SK-N-SH treated with all-trans-retinoic acid at 6 μM for 48 hours (cell line): Measurements from ENCODE around the gene MKI67.
"Not testable (repeated sequence)": the region's sequence is repeated elsewhere in the genome, so short reads cannot be mapped to it uniquely, and the experiment has no call there.

Experiments
- ATAC-seq: fragments of 200-7000 bp; cut with Tn5 transposase; 3 replicates; pipeline ENCODE4 v1.9.1; 2020; ENCODE audit warnings: mild to moderate bottlenecking, moderate library complexity
- ARNTL ChIP-seq: fragments of 450-650 bp; formaldehyde crosslinking; IDR thresholded peaks from 2 replicates; pipeline ENCODE4 v1.5.0; 2020; ENCODE audit warnings: low read depth, mild to moderate bottlenecking, moderate library complexity, borderline replicate concordance
- BACH2 ChIP-seq: fragments of 250-450 bp; sonication (Bioruptor Pico); IDR thresholded peaks from 2 replicates; pipeline ENCODE4 v1.9.0; 2021; ENCODE audit warnings: mild to moderate bottlenecking, borderline replicate concordance
- CSDC2 ChIP-seq: fragments of 250-450 bp; sonication (Bioruptor Pico); IDR thresholded peaks from 2 replicates; pipeline ENCODE4 v1.5.0; 2020; ENCODE audit warnings: mild to moderate bottlenecking, moderate library complexity
- ESRRG ChIP-seq: fragments of 250-450 bp; sonication (Bioruptor Pico); IDR thresholded peaks from 2 replicates; pipeline ENCODE4 v1.6.1; 2021; ENCODE audit warnings: mild to moderate bottlenecking
- GLIS3 ChIP-seq: fragments of 250-450 bp; sonication (Bioruptor Pico); IDR thresholded peaks from 2 replicates; pipeline ENCODE4 v1.5.0; 2020; ENCODE audit warnings: mild to moderate bottlenecking, moderate library complexity
- ISL1 ChIP-seq: fragments of 250-450 bp; sonication (Bioruptor Pico); IDR thresholded peaks from 2 replicates; pipeline ENCODE4 v2.1.2; 2022; ENCODE audit warnings: mild to moderate bottlenecking, moderate library complexity
- OSR1 ChIP-seq: fragments of 250-450 bp; sonication (Bioruptor Pico); IDR thresholded peaks from 2 replicates; pipeline ENCODE4 v1.8.0; 2022; ENCODE audit warnings: moderate library complexity, mild to moderate bottlenecking, inconsistent platforms
- PPARA ChIP-seq: fragments of 250-450 bp; sonication (Bioruptor Pico); IDR thresholded peaks from 2 replicates; pipeline ENCODE4 v1.5.0; 2020; ENCODE audit warnings: mild to moderate bottlenecking, borderline replicate concordance
- RARB ChIP-seq: fragments of 250-450 bp; sonication (Bioruptor Pico); IDR thresholded peaks from 2 replicates; pipeline ENCODE4 v1.8.0; 2021; ENCODE audit warnings: mild to moderate bottlenecking, moderate library complexity
- SNAI2 ChIP-seq: fragments of 250-450 bp; sonication (Bioruptor Pico); IDR thresholded peaks from 2 replicates; pipeline ENCODE4 v1.5.0; 2020; ENCODE audit warnings: mild to moderate bottlenecking, moderate library complexity
- TCF4 ChIP-seq: fragments of 250-450 bp; sonication (Bioruptor Pico); IDR thresholded peaks from 2 replicates; pipeline ENCODE4 v1.8.0; 2021; ENCODE audit warnings: mild to moderate bottlenecking, moderate library complexity, borderline replicate concordance
- TOX ChIP-seq: fragments of 250-450 bp; sonication (Bioruptor Pico); IDR thresholded peaks from 2 replicates; pipeline ENCODE4 v1.8.0; 2021; ENCODE audit warnings: mild to moderate bottlenecking, moderate library complexity, borderline replicate concordance
- ZC3H10 ChIP-seq: fragments of 250-450 bp; sonication (Bioruptor Pico); IDR thresholded peaks from 2 replicates; pipeline ENCODE4 v1.5.1; 2021; ENCODE audit warnings: mild to moderate bottlenecking, moderate library complexity
- ZFP3 ChIP-seq: fragments of 250-450 bp; sonication (Bioruptor Pico); IDR thresholded peaks from 2 replicates; pipeline ENCODE4 v1.5.0; 2020; ENCODE audit warnings: mild to moderate bottlenecking, moderate library complexity
- ZFP30 ChIP-seq: fragments of 450-650 bp; formaldehyde crosslinking; IDR thresholded peaks from 2 replicates; pipeline ENCODE4 v1.5.0; 2022; ENCODE audit warnings: mild to moderate bottlenecking, moderate library complexity
- ZNF565 ChIP-seq: fragments of 450-650 bp; formaldehyde crosslinking; conservative IDR thresholded peaks from 2 replicates; pipeline ENCODE4 v1.5.0; 2020; ENCODE audit warnings: low read depth, mild to moderate bottlenecking, moderate library complexity
- ZNF70 ChIP-seq: fragments of 450-650 bp; formaldehyde crosslinking; IDR thresholded peaks from 2 replicates; pipeline ENCODE4 v1.5.0; 2020; ENCODE audit warnings: mild to moderate bottlenecking, moderate library complexity
- ZNF8 ChIP-seq: fragments of 450-650 bp; formaldehyde crosslinking; IDR thresholded peaks from 2 replicates; pipeline ENCODE4 v1.5.0; 2020; ENCODE audit warnings: mild to moderate bottlenecking, moderate library complexity
- TF ChIP-seq, protein P1 (sequence below): fragments of 250-450 bp; sonication (Bioruptor Pico); IDR thresholded peaks from 2 replicates; pipeline ENCODE4 v1.5.1; 2021; ENCODE audit warnings: mild to moderate bottlenecking, moderate library complexity
- TF ChIP-seq, protein P2 (sequence below): fragments of 250-450 bp; sonication (Bioruptor Pico); IDR thresholded peaks from 2 replicates; pipeline ENCODE4 v1.5.0; 2020; ENCODE audit warnings: mild to moderate bottlenecking, moderate library complexity
- TF ChIP-seq, protein P3 (sequence below): fragments of 250-450 bp; sonication (Bioruptor Pico); IDR thresholded peaks from 2 replicates; pipeline ENCODE4 v1.5.1; 2020; ENCODE audit warnings: low read depth, mild to moderate bottlenecking, moderate library complexity
- TF ChIP-seq, protein P4 (sequence below): fragments of 250-450 bp; sonication (Bioruptor Pico); IDR thresholded peaks from 2 replicates; pipeline ENCODE4 v1.8.0; 2020; ENCODE audit warnings: mild to moderate bottlenecking, moderate library complexity, borderline replicate concordance

Gene MKI67

DNA sequence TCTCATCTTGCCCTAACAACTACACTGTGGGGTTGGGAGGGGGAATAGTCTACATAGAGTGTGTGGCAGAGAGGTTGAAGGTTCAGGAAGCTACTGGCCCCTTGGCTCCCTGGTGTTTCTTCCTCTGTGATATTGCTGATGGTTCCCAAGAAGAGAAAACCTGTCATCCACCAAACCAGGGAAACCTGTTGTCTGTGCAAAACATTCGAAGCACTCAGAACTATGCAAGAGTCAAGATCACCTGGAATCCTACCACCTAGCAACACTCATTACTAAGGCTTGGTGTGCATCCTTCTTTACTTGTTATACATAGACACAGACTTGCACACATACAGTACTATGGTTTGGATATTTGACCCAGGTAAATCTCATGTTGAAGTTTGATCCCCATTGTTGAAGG lies 46.5 kb upstream of the MKI67 start:
- TF ChIP-seq TOX (CRISPR knock-in tag) (no peak), ZC3H10 (CRISPR knock-in tag) (no peak)
- no peak for ATAC-seq

DNA sequence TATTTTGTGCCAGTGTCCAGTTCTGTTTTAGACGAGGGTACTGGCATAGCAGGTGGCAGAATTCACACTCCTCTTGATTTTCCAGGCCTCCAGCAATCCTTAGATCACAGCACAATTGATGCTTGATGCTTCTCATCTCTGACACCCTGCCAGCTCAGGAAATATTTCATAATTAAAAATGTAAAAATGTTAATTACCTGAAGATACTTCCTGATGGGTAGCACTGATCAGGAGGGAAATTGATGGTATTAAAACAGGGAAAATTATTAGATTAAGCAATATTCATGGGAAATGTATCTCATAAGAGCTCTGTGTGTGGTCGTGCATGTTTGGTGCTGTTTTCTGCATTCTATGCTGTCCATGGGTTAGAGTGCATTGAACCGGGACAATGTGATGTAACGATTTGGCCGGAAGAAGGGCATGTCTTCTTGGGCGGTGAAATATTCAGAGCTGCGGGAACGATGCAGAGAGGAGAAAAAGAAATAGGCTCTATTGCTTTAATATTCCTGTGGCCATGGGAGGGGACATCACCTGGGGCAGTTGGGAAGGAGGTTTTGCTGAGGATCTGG lies 43.7 kb upstream of the MKI67 start:
- TF ChIP-seq ZNF565 (CRISPR knock-in tag) = no peak
- no peak for ATAC-seq

DNA sequence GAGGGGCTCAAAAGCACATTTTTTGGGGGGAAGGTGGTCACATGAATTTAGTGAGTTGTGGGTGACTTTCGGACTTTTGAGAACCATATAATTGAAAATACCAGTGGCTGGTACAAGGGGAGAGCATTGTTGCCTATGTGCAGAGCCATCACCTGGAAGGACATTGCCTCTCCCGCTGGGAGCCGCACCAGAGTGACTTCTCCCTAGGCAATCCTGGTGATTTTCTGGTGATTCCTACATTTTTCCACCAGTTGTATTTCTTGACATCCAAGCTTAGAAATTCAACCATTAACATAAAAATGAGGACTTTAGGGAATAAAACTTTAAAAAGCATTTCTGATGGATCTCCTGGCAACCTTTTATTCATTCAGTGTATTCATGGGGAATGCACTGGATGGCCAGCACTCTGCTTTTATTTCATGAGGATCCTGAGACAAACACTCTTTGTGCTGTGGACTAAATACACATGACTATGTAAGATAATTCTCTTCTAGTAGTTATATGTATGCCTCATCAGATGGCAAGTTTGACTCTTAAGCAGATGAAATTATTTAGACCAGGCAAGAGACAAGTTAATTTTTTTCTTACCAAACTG lies 41.8 kb upstream of the MKI67 start:
- ATAC-seq = no peak
- no peak for TF ChIP-seq ISL1 (CRISPR knock-in tag)
- no peak for TF ChIP-seq CSDC2 (CRISPR knock-in tag)
- TF ChIP-seq ZFP30 (CRISPR knock-in tag) = no peak
- TF ChIP-seq ZNF8 (CRISPR knock-in tag) = no peak
- TF ChIP-seq, protein P1, sequence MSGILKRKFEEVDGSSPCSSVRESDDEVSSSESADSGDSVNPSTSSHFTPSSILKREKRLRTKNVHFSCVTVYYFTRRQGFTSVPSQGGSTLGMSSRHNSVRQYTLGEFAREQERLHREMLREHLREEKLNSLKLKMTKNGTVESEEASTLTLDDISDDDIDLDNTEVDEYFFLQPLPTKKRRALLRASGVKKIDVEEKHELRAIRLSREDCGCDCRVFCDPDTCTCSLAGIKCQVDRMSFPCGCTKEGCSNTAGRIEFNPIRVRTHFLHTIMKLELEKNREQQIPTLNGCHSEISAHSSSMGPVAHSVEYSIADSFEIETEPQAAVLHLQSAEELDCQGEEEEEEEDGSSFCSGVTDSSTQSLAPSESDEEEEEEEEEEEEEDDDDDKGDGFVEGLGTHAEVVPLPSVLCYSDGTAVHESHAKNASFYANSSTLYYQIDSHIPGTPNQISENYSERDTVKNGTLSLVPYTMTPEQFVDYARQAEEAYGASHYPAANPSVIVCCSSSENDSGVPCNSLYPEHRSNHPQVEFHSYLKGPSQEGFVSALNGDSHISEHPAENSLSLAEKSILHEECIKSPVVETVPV (CRISPR knock-in tag) = no peak
- no peak for TF ChIP-seq PPARA
- TF ChIP-seq TCF4 = no peak
- TF ChIP-seq BACH2 (CRISPR knock-in tag) = no peak
- no peak for TF ChIP-seq ZFP3 (CRISPR knock-in tag)
- no peak for TF ChIP-seq TOX (CRISPR knock-in tag)
- no peak for TF ChIP-seq ZNF70
- no peak for TF ChIP-seq OSR1
- TF ChIP-seq, protein P2, sequence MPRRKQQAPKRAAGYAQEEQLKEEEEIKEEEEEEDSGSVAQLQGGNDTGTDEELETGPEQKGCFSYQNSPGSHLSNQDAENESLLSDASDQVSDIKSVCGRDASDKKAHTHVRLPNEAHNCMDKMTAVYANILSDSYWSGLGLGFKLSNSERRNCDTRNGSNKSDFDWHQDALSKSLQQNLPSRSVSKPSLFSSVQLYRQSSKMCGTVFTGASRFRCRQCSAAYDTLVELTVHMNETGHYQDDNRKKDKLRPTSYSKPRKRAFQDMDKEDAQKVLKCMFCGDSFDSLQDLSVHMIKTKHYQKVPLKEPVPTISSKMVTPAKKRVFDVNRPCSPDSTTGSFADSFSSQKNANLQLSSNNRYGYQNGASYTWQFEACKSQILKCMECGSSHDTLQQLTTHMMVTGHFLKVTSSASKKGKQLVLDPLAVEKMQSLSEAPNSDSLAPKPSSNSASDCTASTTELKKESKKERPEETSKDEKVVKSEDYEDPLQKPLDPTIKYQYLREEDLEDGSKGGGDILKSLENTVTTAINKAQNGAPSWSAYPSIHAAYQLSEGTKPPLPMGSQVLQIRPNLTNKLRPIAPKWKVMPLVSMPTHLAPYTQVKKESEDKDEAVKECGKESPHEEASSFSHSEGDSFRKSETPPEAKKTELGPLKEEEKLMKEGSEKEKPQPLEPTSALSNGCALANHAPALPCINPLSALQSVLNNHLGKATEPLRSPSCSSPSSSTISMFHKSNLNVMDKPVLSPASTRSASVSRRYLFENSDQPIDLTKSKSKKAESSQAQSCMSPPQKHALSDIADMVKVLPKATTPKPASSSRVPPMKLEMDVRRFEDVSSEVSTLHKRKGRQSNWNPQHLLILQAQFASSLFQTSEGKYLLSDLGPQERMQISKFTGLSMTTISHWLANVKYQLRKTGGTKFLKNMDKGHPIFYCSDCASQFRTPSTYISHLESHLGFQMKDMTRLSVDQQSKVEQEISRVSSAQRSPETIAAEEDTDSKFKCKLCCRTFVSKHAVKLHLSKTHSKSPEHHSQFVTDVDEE = no peak
- TF ChIP-seq ZNF565 (CRISPR knock-in tag) = no peak
- TF ChIP-seq, protein P3, sequence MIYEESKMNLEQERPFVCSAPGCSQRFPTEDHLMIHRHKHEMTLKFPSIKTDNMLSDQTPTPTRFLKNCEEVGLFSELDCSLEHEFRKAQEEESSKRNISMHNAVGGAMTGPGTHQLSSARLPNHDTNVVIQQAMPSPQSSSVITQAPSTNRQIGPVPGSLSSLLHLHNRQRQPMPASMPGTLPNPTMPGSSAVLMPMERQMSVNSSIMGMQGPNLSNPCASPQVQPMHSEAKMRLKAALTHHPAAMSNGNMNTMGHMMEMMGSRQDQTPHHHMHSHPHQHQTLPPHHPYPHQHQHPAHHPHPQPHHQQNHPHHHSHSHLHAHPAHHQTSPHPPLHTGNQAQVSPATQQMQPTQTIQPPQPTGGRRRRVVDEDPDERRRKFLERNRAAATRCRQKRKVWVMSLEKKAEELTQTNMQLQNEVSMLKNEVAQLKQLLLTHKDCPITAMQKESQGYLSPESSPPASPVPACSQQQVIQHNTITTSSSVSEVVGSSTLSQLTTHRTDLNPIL (CRISPR knock-in tag) = no peak
- TF ChIP-seq ESRRG = no peak
- TF ChIP-seq, all 23 proteins: peak for 0

DNA sequence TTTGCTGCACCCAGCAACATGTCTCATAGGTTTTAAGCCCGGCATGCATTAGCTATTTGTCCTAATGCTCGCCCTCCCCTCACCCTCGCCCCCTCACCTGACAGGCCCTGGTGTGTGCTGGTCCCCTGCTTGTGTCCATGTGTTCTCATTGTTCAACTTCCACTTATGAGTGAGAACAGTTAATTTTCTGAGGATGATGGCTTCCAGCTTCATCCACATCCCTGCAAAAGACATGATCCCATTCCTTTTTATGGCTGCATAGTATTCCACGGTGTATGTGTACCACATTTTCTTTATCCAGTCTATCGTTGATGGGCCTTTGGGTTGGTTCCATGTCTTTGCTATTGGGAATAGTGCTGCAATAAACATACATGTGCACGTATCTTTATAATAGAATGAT lies 40.9 kb upstream of the MKI67 start:
- ATAC-seq = not testable (repeated sequence)

DNA sequence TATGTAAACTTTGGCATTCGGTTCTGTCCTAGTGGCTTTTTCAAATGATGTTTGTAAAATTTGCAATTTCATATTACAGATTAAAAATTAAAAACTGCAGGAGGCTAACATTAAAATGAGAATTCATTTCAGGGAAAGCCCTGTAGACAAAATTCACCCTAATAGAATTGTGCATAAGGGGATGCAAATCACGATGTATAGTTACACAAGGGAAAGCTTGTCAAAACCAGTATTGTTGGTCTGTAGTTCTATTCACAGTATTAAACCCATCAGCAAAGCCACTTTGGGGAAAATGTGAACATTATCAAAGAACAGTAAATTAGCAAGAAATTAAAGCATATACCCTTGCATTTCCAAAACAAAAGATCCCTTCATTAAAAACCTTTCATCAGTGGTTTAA lies 39.9 kb upstream of the MKI67 start:
- no peak for ATAC-seq
- TF ChIP-seq, protein P2 = no peak
- TF ChIP-seq CSDC2 (CRISPR knock-in tag) (no peak), ZFP3 (CRISPR knock-in tag) (no peak), RARB (no peak), SNAI2 (CRISPR knock-in tag) (no peak), GLIS3 (no peak), ZNF8 (CRISPR knock-in tag) (no peak), ZFP30 (CRISPR knock-in tag) (no peak), OSR1 (no peak), PPARA (no peak), ZNF70 (no peak), ARNTL (CRISPR knock-in tag) (no peak)
- TF ChIP-seq, protein P3 (CRISPR knock-in tag) = no peak
- TF ChIP-seq, protein P4, sequence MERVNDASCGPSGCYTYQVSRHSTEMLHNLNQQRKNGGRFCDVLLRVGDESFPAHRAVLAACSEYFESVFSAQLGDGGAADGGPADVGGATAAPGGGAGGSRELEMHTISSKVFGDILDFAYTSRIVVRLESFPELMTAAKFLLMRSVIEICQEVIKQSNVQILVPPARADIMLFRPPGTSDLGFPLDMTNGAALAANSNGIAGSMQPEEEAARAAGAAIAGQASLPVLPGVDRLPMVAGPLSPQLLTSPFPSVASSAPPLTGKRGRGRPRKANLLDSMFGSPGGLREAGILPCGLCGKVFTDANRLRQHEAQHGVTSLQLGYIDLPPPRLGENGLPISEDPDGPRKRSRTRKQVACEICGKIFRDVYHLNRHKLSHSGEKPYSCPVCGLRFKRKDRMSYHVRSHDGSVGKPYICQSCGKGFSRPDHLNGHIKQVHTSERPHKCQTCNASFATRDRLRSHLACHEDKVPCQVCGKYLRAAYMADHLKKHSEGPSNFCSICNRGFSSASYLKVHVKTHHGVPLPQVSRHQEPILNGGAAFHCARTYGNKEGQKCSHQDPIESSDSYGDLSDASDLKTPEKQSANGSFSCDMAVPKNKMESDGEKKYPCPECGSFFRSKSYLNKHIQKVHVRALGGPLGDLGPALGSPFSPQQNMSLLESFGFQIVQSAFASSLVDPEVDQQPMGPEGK = no peak
